Colonic mucosa (tissue), 4 donors: ENCODE results near the gene GSG1L. TPM values are rescaled to one million over a fixed set of nuclear protein-coding genes. Genes with fewer than 3 reads are reported as not detected.

Experiments
- DNase-seq: peaks from one replicate; pipeline ENCODE4 v3.0.0-alpha.2; 2020
- H3K27ac ChIP-seq: fragments of 200-600 bp; one replicate; pipeline ENCODE4 v1.8.0; 2021
- H3K27me3 ChIP-seq: fragments of 200-600 bp; one replicate; pipeline ENCODE4 v1.8.0; 2021
- H3K36me3 ChIP-seq: fragments of 200-600 bp; one replicate; pipeline ENCODE4 v1.8.0; 2021
- H3K4me1 ChIP-seq: fragments of 200-600 bp; one replicate; pipeline ENCODE4 v1.8.0; 2021; ENCODE audit warnings: mild to moderate bottlenecking
- H3K4me3 ChIP-seq: fragments of 200-600 bp; one replicate; pipeline ENCODE4 v1.8.0; 2021
- H3K9ac ChIP-seq, 2 donors: one replicate each; pipeline ENCODE4 v1.7.0; 2013; ENCODE audit warnings: control low read depth in 2 of 2, low read depth in 2 of 2, low read length in 2 of 2
- H3K9me3 ChIP-seq: fragments of 200-600 bp; one replicate; pipeline ENCODE4 v1.8.0; 2021
- intact Hi-C: fragments of 100-400 bp; cut with DNase I; formaldehyde crosslinking; loops from one replicate; pipeline ENCODE4 v1.14.1; 2022
- total RNA-seq, 2 donors: library from RNA; stranded (reverse); fragmentation: NEBNext Ultra II Directional in 1 of 2; extraction: Animal tissue kit (Norgen Biotek cat#: 25700) in 1 of 2; gene quantifications; one replicate each; pipeline ENCODE4 v1.2.1, GENCODE V29; 2021
- TF ChIP-seq, protein P1 (sequence below): fragments of 200-600 bp; IDR thresholded peaks from one replicate; pipeline ENCODE4 v1.8.0; 2022; ENCODE audit warnings: antibody characterized with exemption, mild to moderate bottlenecking
- donor health status: healthy.
- donor health status: DM: no; HTN: no; CAD: no.
- donor health status: DM: no; HTN: no; CAD: no.

GSG1L gene
- total RNA-seq, 2 donors from 2014 or later, result 0.13 to 0.15 TPM

DNA sequence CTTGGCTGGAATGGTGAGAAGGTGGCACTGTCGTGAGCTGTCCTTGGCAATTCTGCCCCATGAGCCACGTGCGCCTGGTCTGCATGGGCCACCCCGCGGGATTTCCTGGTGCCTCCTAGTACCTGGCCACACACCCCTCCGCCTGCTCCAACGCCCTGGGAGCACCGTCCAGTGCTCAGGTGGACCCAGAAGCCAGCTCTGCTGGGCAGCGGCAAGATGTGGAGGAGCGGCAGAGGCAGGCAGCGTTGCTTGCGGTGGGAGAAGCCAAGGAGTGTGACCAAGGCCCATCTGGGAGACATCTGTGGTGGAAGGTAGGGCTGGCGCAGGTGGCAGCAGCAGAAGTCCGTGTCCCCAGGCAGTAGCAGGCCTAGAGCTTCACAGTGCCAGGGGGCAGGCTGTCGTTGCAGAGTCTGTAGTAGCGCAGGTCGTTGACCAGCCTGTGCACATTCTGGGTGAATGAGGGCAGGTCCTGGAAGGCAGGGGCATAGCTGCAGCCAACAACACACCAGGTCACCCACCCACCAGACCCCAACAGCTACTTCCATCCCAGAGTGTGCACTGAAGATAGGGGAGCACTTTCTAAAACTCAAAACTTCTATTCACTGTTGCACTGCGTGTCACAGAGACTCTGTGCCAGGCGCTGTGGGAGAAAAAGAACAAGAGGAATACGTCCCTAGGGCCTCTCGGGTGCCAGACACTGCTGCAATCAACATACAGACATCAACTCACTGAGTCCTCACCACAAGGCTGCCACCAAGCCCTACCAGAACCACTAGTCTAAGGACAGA, 34.9 kb upstream of the GSG1L start:
- TF ChIP-seq, protein P1, sequence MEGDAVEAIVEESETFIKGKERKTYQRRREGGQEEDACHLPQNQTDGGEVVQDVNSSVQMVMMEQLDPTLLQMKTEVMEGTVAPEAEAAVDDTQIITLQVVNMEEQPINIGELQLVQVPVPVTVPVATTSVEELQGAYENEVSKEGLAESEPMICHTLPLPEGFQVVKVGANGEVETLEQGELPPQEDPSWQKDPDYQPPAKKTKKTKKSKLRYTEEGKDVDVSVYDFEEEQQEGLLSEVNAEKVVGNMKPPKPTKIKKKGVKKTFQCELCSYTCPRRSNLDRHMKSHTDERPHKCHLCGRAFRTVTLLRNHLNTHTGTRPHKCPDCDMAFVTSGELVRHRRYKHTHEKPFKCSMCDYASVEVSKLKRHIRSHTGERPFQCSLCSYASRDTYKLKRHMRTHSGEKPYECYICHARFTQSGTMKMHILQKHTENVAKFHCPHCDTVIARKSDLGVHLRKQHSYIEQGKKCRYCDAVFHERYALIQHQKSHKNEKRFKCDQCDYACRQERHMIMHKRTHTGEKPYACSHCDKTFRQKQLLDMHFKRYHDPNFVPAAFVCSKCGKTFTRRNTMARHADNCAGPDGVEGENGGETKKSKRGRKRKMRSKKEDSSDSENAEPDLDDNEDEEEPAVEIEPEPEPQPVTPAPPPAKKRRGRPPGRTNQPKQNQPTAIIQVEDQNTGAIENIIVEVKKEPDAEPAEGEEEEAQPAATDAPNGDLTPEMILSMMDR, result no peak
- H3K36me3 ChIP-seq, result peaks cover 22% of the 10 kb centered on the region

DNA sequence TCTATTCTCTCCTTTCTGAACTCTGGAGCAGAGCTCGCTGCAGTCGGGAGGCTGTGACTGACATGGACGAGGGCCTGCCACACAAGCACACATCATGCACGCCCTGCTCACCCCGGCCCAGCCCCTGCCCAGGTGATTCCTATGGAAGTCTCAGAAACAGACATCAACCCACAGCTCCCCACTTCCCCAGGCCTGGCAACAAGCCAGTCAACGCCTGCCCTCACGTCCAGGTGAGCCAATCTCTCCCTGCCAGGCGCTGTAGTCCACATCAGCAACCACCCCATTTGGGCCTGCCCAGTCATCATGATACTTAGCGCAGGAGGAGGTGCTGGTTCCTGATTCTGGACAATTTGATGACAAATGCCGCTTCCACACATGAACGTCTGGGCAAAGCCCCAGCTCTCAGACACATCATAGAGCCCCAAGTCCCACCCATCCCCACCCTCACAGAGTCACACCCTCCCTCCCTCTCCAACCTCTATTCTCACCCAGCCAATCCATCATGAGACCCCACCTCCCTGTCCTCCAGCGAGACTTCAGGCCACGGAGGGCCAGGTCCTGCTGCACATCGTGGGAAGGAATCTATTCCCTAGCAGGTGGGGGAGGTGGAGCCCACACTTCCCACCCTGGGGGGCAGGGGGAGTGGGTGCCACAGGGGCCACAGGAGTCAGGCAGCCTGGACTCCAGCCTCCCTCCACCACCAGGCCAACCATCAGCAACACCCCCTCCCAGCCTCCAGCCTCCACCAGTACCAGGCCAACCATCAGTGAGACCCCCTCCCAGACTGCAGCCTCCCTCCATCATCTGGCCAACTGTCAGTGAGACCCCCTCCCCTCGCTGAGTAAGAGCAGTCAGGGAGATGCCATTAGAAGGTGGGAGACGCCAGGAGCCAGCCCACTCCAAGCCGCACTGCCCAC, 33.7 kb upstream of the GSG1L start:
- H3K4me3 ChIP-seq, result no peak overlapping the region
- H3K9me3 ChIP-seq, result no peaks in the 10 kb centered on the region
- DNase-seq, result no peak
- H3K9ac ChIP-seq, result no peak overlapping the region
- H3K27ac ChIP-seq, result no peak overlapping the region
- TF ChIP-seq, protein P1, result no peak
- H3K27me3 ChIP-seq, result no peaks in the 10 kb centered on the region
- intact Hi-C loops, result no loop called here
- H3K4me1 ChIP-seq, result no peaks in the 10 kb centered on the region
- H3K36me3 ChIP-seq, result peaks cover 22% of the 10 kb centered on the region

More for the DNA sequence above, 34.9 kb upstream of the GSG1L start:
- intact Hi-C loops, result no loop called here
- no peak for DNase-seq
- Histone ChIP-seq H3K27me3 (no peaks in the 10 kb centered on the region), H3K4me3 (no peak overlapping the region), H3K27ac (no peak overlapping the region), H3K4me1 (no peaks in the 10 kb centered on the region), H3K9ac (no peak overlapping the region), H3K9me3 (no peaks in the 10 kb centered on the region)

DNA sequence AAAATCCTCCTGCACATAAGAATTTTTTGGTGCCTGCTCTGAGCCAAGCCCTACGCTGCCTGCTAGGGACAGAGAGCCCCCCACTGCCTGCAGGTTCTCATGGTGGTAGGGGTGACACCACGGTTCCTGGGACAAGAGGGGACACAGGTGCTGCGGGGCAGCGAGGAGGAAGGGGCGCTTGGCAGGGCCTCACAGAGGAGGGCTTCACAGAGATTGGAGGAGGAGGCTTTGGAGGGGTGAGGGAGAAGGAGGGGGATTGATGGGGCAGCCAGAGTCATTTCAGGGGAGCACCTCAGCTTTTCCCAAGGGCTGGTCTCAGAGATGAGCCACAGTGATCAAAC, 29.8 kb upstream of the GSG1L start:
- Histone ChIP-seq H3K4me1 (no peaks in the 10 kb centered on the region), H3K4me3 (no peak overlapping the region), H3K9ac (no peak overlapping the region), H3K27me3 (no peaks in the 10 kb centered on the region), H3K9me3 (no peaks in the 10 kb centered on the region), H3K27ac (no peak overlapping the region), H3K36me3 (peaks cover 7% of the 10 kb centered on the region)
- TF ChIP-seq, protein P1, result no peak
- intact Hi-C loops, result no loop called here
- no peak for DNase-seq

DNA sequence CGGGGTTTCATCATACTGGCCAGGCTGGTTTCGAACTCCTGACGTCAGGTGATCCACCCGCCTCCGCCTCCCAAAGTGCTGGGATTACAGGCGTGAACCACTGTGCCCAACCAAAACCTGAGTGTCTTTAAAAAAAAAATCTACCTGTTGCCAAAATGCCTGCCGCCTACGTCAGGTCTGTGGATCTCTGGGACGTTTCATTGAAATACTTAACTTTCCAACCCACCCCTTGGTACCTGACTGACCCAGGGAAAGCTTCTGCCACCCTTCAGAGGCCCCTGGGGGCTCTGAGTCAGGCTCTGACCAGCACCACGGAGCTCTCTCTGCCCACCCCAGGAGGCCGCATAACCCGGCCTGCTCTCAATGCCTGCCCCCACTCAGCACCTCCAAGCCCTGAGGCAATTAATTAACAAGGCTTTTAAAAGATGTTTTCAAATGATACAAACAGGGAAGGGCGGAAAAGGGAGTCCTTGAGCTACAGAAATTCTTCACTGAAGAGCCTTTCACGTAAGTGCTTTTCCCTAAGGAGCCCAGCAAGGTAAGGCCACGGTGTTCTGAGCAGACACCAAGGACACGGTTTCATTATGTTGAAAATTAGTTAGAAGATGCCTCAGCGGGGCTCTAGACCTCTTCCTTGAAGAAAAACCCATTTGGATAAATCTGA, 29.3 kb upstream of the GSG1L start:
- TF ChIP-seq, protein P1, result no peak
- Histone ChIP-seq H3K4me1 (no peaks in the 10 kb centered on the region), H3K27me3 (no peaks in the 10 kb centered on the region), H3K9me3 (no peaks in the 10 kb centered on the region), H3K27ac (no peak overlapping the region), H3K9ac (no peak overlapping the region), H3K36me3 (peaks cover 2% of the 10 kb centered on the region), H3K4me3 (no peak overlapping the region)
- intact Hi-C loops, result no loop called here
- no peak for DNase-seq

DNA sequence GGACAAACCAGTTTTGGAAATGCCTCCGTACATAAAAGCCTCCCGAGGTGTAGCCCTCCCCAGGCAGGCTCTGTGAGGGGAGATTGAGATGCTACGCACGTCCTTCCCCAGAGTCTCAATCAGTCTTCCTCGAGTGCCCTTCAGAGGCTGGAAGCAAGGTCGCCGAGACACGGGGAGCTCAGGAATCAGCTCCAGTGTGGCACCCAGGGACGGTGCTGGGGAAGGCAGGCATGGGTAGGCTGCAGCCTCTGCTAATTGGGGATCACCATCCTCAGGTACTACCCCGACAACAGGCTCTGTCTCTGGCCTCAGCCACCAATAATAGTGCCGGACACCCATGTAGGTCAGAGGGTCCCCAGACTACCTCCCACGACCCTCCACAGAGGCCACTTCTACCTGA, 28.1 kb upstream of the GSG1L start:
- no peak for DNase-seq
- intact Hi-C loops, result no loop called here
- Histone ChIP-seq H3K36me3 (no peaks in the 10 kb centered on the region), H3K4me3 (no peak overlapping the region), H3K27ac (no peak overlapping the region), H3K27me3 (no peaks in the 10 kb centered on the region), H3K9ac (no peak overlapping the region), H3K9me3 (no peaks in the 10 kb centered on the region), H3K4me1 (no peaks in the 10 kb centered on the region)
- TF ChIP-seq, protein P1, result no peak
